HEK293 (cell line): Measurements from ENCODE around the gene ITGB8.

Experiments used
- CTCF ChIA-PET: fragments of 350-600 bp; formaldehyde crosslinking; extraction: SDS; loops from one replicate; lab custom pipeline; 2021; ENCODE audit warnings: antibody characterized with exemption; lab: Yijun Ruan, JAX
- POLR2A ChIA-PET: fragments of 300-600 bp; formaldehyde crosslinking; extraction: SDS; loops from one replicate; lab custom pipeline; 2020; ENCODE audit warnings: antibody characterized with exemption, inconsistent platforms; lab: Yijun Ruan, JAX
- H3K27ac ChIP-seq: fragments of 200-500 bp; sonication (Bioruptor generic); 2 replicates; pipeline ENCODE4 v1.5.1; 2014; ENCODE audit warnings: low read depth, low read length, control low read depth, inconsistent platforms; ENCODE audit errors: extremely low read depth
- H3K36me3 ChIP-seq, 2 experiments: fragments of 200-500 bp in 1 of 2; sonication (Bioruptor generic) in 1 of 2; 1 replicate in 1 of 2; 2 replicates in 1 of 2; pipeline ENCODE4 v1.5.1; 2014 to 2017; ENCODE audit warnings: inconsistent platforms in 2 of 2, low read length in 2 of 2; ENCODE audit not compliant: control insufficient read depth in 2 of 2, insufficient read depth in 1 of 2
- H3K4me1 ChIP-seq: fragments of 200-500 bp; sonication (Bioruptor generic); 2 replicates; pipeline ENCODE4 v1.5.1; 2014; ENCODE audit warnings: mild to moderate bottlenecking, low read length, inconsistent platforms; ENCODE audit not compliant: control insufficient read depth, insufficient read depth
- H3K4me3 ChIP-seq: 2 replicates; pipeline ENCODE4 v1.5.1; 2011; ENCODE audit warnings: low read depth, mild to moderate bottlenecking, control low read depth, low read length, moderate library complexity
- H3K9me3 ChIP-seq: fragments of 200-500 bp; sonication (Bioruptor generic); 2 replicates; pipeline ENCODE4 v1.5.1; 2014; ENCODE audit warnings: low read depth, low read length, inconsistent platforms; ENCODE audit not compliant: control insufficient read depth, insufficient read depth
- ATF2 ChIP-seq: fragments of 450-650 bp; formaldehyde crosslinking; IDR thresholded peaks from 2 replicates; pipeline ENCODE4 v1.5.1; 2016; ENCODE audit warnings: missing biosample characterization, missing genetic modification characterization, low read depth
- BCL6B ChIP-seq: fragments of 450-650 bp; formaldehyde crosslinking; IDR thresholded peaks from 2 replicates; pipeline ENCODE4 v1.5.1; 2017; ENCODE audit warnings: missing biosample characterization, missing genetic modification characterization
- GLI4 ChIP-seq: fragments of 450-650 bp; formaldehyde crosslinking; IDR thresholded peaks from 2 replicates; pipeline ENCODE4 v1.5.1; 2016; ENCODE audit warnings: missing biosample characterization, missing genetic modification characterization
- PBX3 ChIP-seq: sonication (generic); formaldehyde crosslinking; IDR thresholded peaks from 2 replicates; pipeline ENCODE4 v1.8.1; 2022; ENCODE audit warnings: mild to moderate bottlenecking, moderate library complexity, missing genetic modification reagents
- RBAK ChIP-seq: fragments of 450-650 bp; formaldehyde crosslinking; IDR thresholded peaks from 2 replicates; pipeline ENCODE4 v1.5.1; 2016; ENCODE audit warnings: missing biosample characterization, missing genetic modification characterization
- REPIN1 ChIP-seq: fragments of 450-650 bp; formaldehyde crosslinking; IDR thresholded peaks from 2 replicates; pipeline ENCODE4 v1.5.1; 2017; ENCODE audit warnings: missing biosample characterization, missing genetic modification characterization, low read depth
- ZNF155 ChIP-seq: fragments of 450-650 bp; formaldehyde crosslinking; IDR thresholded peaks from 2 replicates; pipeline ENCODE4 v1.5.1; 2016; ENCODE audit warnings: missing biosample characterization, missing genetic modification characterization
- ZNF18 ChIP-seq: fragments of 450-650 bp; formaldehyde crosslinking; IDR thresholded peaks from 2 replicates; pipeline ENCODE4 v1.5.1; 2016; ENCODE audit warnings: missing biosample characterization, missing genetic modification characterization
- ZNF2 ChIP-seq: fragments of 450-650 bp; formaldehyde crosslinking; IDR thresholded peaks from 2 replicates; pipeline ENCODE4 v1.5.1; 2016; ENCODE audit warnings: missing biosample characterization, missing genetic modification characterization
- ZNF335 ChIP-seq: fragments of 450-650 bp; formaldehyde crosslinking; conservative IDR thresholded peaks from 2 replicates; pipeline ENCODE4 v1.5.1; 2016; ENCODE audit warnings: missing biosample characterization, missing genetic modification characterization
- ZNF571 ChIP-seq: fragments of 450-650 bp; formaldehyde crosslinking; IDR thresholded peaks from 2 replicates; pipeline ENCODE4 v1.5.0; 2017; ENCODE audit warnings: missing biosample characterization, missing genetic modification characterization
- ZNF670 ChIP-seq: fragments of 450-650 bp; formaldehyde crosslinking; IDR thresholded peaks from 2 replicates; pipeline ENCODE4 v1.5.1; 2016; ENCODE audit warnings: missing biosample characterization, missing genetic modification characterization, low read depth
- ZNF692 ChIP-seq: fragments of 450-650 bp; formaldehyde crosslinking; IDR thresholded peaks from 2 replicates; pipeline ENCODE4 v1.5.1; 2016; ENCODE audit warnings: missing biosample characterization, missing genetic modification characterization
- ZNF792 ChIP-seq: fragments of 450-650 bp; formaldehyde crosslinking; IDR thresholded peaks from 2 replicates; pipeline ENCODE4 v1.5.1; 2016; ENCODE audit warnings: missing biosample characterization, missing genetic modification characterization
- ZNF830 ChIP-seq: fragments of 450-650 bp; IDR thresholded peaks from 2 replicates; pipeline ENCODE4 v1.5.0; 2018; ENCODE audit warnings: missing biosample characterization, missing genetic modification characterization, low read depth, mild to moderate bottlenecking, moderate library complexity
- ZNF837 ChIP-seq: fragments of 450-650 bp; formaldehyde crosslinking; IDR thresholded peaks from 2 replicates; pipeline ENCODE4 v1.5.1; 2016; ENCODE audit warnings: missing biosample characterization, missing genetic modification characterization
- ZSCAN16 ChIP-seq: fragments of 450-650 bp; formaldehyde crosslinking; IDR thresholded peaks from 2 replicates; pipeline ENCODE4 v1.5.1; 2016; ENCODE audit warnings: missing biosample characterization, missing genetic modification characterization
- ZSCAN23 ChIP-seq: fragments of 450-650 bp; formaldehyde crosslinking; IDR thresholded peaks from 2 replicates; pipeline ENCODE4 v1.5.1; 2016; ENCODE audit warnings: missing biosample characterization, missing genetic modification characterization
- ZSCAN30 ChIP-seq: fragments of 450-650 bp; IDR thresholded peaks from 2 replicates; pipeline ENCODE4 v1.5.1; 2018; ENCODE audit warnings: missing biosample characterization, mild to moderate bottlenecking, missing genetic modification characterization, moderate library complexity
- TF ChIP-seq, protein P1 (sequence below): fragments of 450-650 bp; formaldehyde crosslinking; IDR thresholded peaks from 2 replicates; pipeline ENCODE4 v1.5.1; 2017; ENCODE audit warnings: missing biosample characterization, missing genetic modification characterization
- TF ChIP-seq, protein P2 (sequence below): fragments of 450-650 bp; formaldehyde crosslinking; IDR thresholded peaks from 2 replicates; pipeline ENCODE4 v1.5.1; 2016; ENCODE audit warnings: missing biosample characterization, missing genetic modification characterization
- TF ChIP-seq, protein P3 (sequence below): fragments of 450-650 bp; formaldehyde crosslinking; IDR thresholded peaks from 2 replicates; pipeline ENCODE4 v1.5.1; 2017; ENCODE audit warnings: missing biosample characterization, missing genetic modification characterization

ITGB8 gene

DNA sequence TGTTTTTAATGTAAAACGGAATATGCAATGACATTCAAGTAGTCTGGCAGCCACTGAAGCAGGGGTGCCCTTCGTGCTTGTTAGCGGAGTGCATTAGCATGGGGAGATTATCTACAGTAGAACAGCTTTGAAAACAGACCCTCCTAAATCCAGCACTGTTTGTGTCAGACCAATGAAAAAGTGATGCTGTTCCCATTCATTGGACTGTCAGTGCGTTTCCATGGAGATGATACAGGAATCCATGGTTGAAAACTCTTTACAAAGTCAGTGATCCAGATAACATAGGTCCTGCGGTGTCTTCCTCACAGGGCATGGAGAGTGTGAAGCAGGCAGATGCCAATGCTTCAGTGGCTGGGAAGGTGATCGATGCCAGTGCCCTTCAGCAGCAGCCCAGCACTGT, 73.6 kb downstream of the ITGB8 start:
- Histone ChIP-seq H3K36me3 (no peaks in the 10 kb centered on the region), H3K4me3 (no peak overlapping the region), H3K4me1 (no peaks in the 10 kb centered on the region; the same call in 1 of the 2 replicates), H3K9me3 (no peaks in the 10 kb centered on the region), H3K27ac (no peak overlapping the region)
- TF ChIP-seq, protein P1, sequence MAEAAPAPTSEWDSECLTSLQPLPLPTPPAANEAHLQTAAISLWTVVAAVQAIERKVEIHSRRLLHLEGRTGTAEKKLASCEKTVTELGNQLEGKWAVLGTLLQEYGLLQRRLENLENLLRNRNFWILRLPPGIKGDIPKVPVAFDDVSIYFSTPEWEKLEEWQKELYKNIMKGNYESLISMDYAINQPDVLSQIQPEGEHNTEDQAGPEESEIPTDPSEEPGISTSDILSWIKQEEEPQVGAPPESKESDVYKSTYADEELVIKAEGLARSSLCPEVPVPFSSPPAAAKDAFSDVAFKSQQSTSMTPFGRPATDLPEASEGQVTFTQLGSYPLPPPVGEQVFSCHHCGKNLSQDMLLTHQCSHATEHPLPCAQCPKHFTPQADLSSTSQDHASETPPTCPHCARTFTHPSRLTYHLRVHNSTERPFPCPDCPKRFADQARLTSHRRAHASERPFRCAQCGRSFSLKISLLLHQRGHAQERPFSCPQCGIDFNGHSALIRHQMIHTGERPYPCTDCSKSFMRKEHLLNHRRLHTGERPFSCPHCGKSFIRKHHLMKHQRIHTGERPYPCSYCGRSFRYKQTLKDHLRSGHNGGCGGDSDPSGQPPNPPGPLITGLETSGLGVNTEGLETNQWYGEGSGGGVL (tag by site-specific recombination), result no peak
- no peak for TF ChIP-seq ZNF335 (tag by site-specific recombination)
- no peak for TF ChIP-seq ZNF792 (tag by site-specific recombination)
- no peak for TF ChIP-seq ZNF2 (tag by site-specific recombination)
- TF ChIP-seq ZNF830 (tag by site-specific recombination), result no peak
- no peak for TF ChIP-seq ZNF670 (tag by site-specific recombination)
- no peak for TF ChIP-seq ZNF18 (tag by site-specific recombination)
- TF ChIP-seq, protein P2, sequence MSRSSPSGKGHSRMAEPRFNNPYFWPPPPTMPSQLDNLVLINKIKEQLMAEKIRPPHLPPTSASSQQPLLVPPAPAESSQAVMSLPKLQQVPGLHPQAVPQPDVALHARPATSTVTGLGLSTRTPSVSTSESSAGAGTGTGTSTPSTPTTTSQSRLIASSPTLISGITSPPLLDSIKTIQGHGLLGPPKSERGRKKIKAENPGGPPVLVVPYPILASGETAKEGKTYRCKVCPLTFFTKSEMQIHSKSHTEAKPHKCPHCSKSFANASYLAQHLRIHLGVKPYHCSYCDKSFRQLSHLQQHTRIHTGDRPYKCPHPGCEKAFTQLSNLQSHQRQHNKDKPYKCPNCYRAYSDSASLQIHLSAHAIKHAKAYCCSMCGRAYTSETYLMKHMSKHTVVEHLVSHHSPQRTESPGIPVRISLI (tag by site-specific recombination), result no peak
- POLR2A ChIA-PET, result no interaction called here
- CTCF ChIA-PET, result interaction anchor here (0.7 to 1.7 kb wide), 2 partner anchors 12 to 63 kb away, joined by 3 to 4 read pairs; no protein-coding TSS in a partner anchor

- no peak overlapping the region for H3K27ac ChIP-seq
- H3K4me1 ChIP-seq, result no peaks in the 10 kb centered on the region; the same call in 1 of the 2 replicates
- no peaks in the 10 kb centered on the region for H3K36me3 ChIP-seq
- ChIA-PET POLR2A (no interaction called here), CTCF (no interaction called here)
- no peaks in the 10 kb centered on the region for H3K9me3 ChIP-seq
- H3K4me3 ChIP-seq, result no peak overlapping the region
- TF ChIP-seq PBX3 (CRISPR knock-in tag) (no peak), GLI4 (no peak), REPIN1 (tag by site-specific recombination) (no peak), ATF2 (tag by site-specific recombination) (no peak), ZNF837 (tag by site-specific recombination) (no peak), ZSCAN16 (no peak), ZNF692 (tag by site-specific recombination) (no peak), ZNF571 (no peak), RBAK (tag by site-specific recombination) (no peak), ZSCAN30 (tag by site-specific recombination) (no peak), BCL6B (tag by site-specific recombination) (no peak), ZSCAN23 (no peak), ZNF155 (tag by site-specific recombination) (no peak)
- TF ChIP-seq, protein P3, sequence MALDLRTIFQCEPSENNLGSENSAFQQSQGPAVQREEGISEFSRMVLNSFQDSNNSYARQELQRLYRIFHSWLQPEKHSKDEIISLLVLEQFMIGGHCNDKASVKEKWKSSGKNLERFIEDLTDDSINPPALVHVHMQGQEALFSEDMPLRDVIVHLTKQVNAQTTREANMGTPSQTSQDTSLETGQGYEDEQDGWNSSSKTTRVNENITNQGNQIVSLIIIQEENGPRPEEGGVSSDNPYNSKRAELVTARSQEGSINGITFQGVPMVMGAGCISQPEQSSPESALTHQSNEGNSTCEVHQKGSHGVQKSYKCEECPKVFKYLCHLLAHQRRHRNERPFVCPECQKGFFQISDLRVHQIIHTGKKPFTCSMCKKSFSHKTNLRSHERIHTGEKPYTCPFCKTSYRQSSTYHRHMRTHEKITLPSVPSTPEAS (tag by site-specific recombination), result no peak
- TF ChIP-seq, all 188 proteins: peak for 0
Observed at GRCh38 chr7:20407585-20408466, 77.1 kb downstream of the ITGB8 start.
